Activated naive CD8-positive, alpha-beta T cell treated with anti-CD3 and anti-CD28 coated beads, Interleukin-2, amount 10 ng/mL, durations not matched to agents 7 days and 5 days (primary cell): ENCODE measurements around the gene TNFRSF19. TPM values are rescaled to one million over a fixed set of nuclear protein-coding genes. Genes with fewer than 3 reads are reported as not detected.
"Not testable (repeated sequence)": the region's sequence is repeated elsewhere in the genome, so short reads cannot be mapped to it uniquely, and the experiment has no call there.

ENCODE experiments used
- ATAC-seq: fragments of 150-1000 bp; cut with Tn5 transposase; one replicate; pipeline ENCODE4 v1.10.0; 2021; ENCODE audit warnings: low read depth, moderate library complexity
- POLR2A ChIA-PET: fragments of 350-600 bp; sonication (Branson Sonifier 250); formaldehyde crosslinking; loops from one replicate; lab custom pipeline; 2021; ENCODE audit warnings: antibody characterized with exemption; lab: Charles Lee
- DNase-seq: peaks from one replicate; pipeline ENCODE4 v3.0.0; 2021
- H3K27ac Mint-ChIP-seq: one replicate; pipeline ENCODE4 v1.8.0; 2022; ENCODE audit warnings: mild to moderate bottlenecking, mixed read lengths
- H3K27me3 Mint-ChIP-seq: one replicate; pipeline ENCODE4 v1.8.0; 2022; ENCODE audit warnings: mild to moderate bottlenecking, moderate library complexity, mixed read lengths
- H3K36me3 Mint-ChIP-seq: one replicate; pipeline ENCODE4 v1.8.0; 2021; ENCODE audit warnings: mild to moderate bottlenecking, mixed read lengths
- H3K4me1 Mint-ChIP-seq: one replicate; pipeline ENCODE4 v1.8.0; 2021; ENCODE audit warnings: mixed read lengths
- H3K4me3 Mint-ChIP-seq: one replicate; pipeline ENCODE4 v1.8.0; 2022; ENCODE audit warnings: mild to moderate bottlenecking, moderate library complexity, mixed read lengths
- H3K9me3 Mint-ChIP-seq: one replicate; pipeline ENCODE4 v1.8.0; 2021; ENCODE audit warnings: mixed read lengths
- total RNA-seq, 2 experiments: library from RNA; stranded (reverse); gene quantifications; one replicate each; pipeline ENCODE4 v1.2.3, GENCODE V29; 2021

Gene TNFRSF19
- total RNA-seq, 2 experiments from 2014 or later: not detected

DNA sequence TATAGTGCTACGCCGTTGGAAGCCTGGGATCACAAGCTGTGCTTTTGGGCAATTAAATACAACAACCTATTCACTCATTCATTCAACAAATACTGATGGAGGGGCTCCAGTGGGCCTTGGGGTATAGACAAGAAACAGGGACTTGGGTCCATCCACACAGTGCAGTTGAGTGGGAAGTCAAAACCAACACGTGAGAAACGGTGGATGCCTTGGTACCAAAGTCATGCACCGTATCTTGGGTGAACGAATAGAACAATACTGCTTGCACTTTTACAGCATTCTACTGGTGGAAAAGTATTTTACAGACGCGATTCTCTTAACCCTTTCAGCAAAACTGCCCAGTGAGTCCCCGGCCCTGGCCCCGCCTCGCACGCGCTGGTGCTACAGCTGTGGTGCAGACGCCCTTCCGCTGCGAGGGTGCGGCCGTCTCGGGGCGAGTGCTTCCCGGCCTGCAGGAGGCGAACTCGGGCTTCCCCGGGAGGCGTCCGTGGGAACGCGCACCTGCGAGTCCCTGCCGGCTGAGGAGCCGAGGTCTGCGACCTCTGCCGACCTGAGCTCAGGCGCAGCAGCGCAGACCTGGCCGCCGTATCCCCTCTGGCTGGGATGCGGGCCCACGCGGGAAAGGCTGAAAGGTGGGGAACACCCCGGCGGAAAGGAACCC lies 8.3 kb downstream of the TNFRSF19 start:
- Mint-ChIP-seq H3K27me3 (peaks cover 44% of the 10 kb centered on the region), H3K9me3 (no peaks in the 10 kb centered on the region), H3K4me3 (peak overlapping the region; percentile 68), H3K4me1 (peaks cover 6% of the 10 kb centered on the region), H3K27ac (no peak overlapping the region), H3K36me3 (no peaks in the 10 kb centered on the region)
- ATAC-seq (peak; percentile 78), DNase-seq (peak; percentile 80)
- POLR2A ChIA-PET: no interaction called here

DNA sequence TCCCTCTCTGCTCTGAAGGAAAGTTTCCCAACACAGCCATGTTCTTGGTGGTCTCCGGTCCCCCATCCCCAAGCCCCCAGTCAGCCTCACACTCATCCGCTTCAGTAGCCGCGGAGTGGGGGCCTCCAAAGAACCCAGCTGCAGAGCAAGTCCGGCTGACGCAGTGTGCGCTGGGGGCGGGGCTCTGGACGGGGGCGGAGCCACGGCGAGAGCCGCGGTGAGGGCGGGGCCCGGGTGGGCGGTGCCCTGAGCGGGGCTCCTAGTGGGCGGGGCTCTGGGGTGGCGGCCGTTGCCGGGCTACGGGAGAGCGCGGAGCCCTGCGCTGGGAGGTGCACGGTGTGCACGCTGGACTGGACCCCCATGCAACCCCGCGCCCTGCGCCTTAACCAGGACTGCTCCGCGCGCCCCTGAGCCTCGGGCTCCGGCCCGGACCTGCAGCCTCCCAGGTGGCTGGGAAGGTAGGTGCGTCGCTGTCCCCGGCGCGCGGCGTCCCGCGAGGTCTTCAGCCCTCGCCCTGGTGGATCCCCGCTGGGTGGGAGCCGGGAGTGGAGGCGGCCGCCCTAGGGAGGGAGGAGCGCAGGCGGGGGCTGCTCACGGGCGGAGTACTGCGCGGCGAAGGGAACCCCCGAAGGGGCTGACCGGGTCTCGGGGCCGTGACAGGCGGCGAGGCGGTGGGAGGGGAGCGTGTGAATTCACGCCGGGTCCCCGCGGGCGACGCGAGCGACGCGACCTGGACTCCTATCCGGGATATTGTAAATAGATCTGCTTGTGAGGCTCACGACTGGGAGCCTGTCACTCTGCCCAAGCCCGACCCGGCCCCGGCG lies 9.1 kb downstream of the TNFRSF19 start:
- ATAC-seq (peak; percentile 88), DNase-seq (peak; percentile 95)
- no peaks in the 10 kb centered on the region for H3K36me3 Mint-ChIP-seq
- H3K4me1 Mint-ChIP-seq: peaks cover 6% of the 10 kb centered on the region
- H3K9me3 Mint-ChIP-seq: no peaks in the 10 kb centered on the region
- POLR2A ChIA-PET: no interaction called here
- peak overlapping the region; percentile 68 for H3K4me3 Mint-ChIP-seq
- H3K27me3 Mint-ChIP-seq: peaks cover 45% of the 10 kb centered on the region
- no peak overlapping the region for H3K27ac Mint-ChIP-seq

DNA sequence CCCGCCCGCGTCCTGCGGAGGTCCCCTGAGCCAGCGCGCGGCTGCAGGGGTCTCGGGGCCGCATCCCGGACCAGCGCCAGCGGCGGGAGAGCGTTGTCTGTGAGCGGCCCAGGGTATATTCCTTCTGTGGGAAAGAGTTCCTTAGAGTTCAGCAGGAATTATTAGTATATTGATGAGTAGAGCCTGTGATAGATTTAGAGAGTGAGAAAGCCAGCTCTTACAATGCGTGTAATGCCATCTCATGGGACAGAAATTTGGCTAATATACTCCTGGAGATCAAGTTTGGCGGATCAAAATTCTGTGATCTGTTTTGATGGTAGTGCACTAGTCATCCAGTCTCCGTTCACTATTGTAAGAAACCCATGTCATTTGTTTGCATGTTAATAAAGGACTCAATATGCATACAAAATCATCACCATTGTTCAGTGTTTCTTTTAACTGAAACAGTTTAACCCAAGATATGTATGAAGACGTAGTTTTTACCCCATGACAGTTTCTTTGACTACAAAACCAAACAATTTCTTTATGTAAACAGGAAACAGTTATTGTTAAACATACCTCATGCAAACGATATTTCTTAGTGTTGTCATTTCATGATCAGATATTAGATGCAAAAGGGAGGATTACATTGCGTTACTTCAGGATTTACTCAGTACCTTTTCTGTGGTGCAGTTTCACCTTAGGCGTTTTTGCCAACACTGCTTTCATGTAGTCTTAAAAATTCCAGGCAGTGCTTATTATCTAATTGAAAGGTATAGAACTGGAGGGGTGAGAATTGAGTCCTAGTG lies 9.9 kb downstream of the TNFRSF19 start:
- no peak for ATAC-seq
- H3K9me3 Mint-ChIP-seq: no peaks in the 10 kb centered on the region
- DNase-seq: no peak
- H3K4me3 Mint-ChIP-seq: peak overlapping the region; percentile 53
- H3K4me1 Mint-ChIP-seq: peaks cover 6% of the 10 kb centered on the region
- POLR2A ChIA-PET: no interaction called here
- no peaks in the 10 kb centered on the region for H3K36me3 Mint-ChIP-seq
- H3K27me3 Mint-ChIP-seq: peaks cover 50% of the 10 kb centered on the region
- H3K27ac Mint-ChIP-seq: no peak overlapping the region

DNA sequence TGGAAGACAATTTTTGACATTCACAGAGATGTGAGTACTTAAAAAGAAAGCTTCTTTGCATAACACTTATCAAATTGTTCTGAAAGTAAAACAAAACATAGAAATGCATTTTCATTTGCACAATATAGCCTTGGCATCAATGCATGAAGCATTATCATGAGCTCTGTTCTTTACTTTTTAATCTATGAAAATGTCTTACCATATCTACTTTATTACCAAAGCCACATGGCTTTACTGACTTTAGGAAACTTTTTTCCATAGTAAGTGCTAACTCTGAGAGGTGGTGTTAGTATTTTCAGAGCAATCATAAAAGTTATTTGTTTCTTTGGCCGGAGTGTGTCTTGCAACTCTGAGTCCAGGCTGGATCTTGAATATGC lies 10.5 kb downstream of the TNFRSF19 start:
- Mint-ChIP-seq H3K4me1 (peaks cover 6% of the 10 kb centered on the region), H3K36me3 (no peaks in the 10 kb centered on the region), H3K27ac (no peak overlapping the region), H3K4me3 (no peak overlapping the region), H3K9me3 (no peaks in the 10 kb centered on the region), H3K27me3 (peaks cover 50% of the 10 kb centered on the region)
- POLR2A ChIA-PET: no interaction called here
- ATAC-seq (no peak), DNase-seq (no peak)

DNA sequence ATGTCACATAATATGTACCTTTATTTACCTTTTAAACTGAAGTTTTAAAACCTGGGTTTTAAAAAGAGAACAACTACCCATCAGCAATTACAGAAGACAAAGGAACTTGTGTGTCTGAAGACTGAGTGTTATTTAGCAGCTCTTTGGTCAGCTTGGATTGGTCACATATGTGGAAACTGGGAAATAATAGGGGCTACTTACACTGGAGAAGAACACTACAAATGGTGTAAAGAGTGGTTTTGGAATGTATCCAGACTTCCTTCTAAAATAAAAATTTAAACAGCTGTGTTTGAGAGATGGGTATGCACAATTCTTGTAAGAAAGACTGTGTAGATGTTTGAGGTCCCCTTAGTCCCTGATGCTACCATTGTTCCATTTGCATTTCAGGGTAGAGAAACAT lies 13.3 kb downstream of the TNFRSF19 start:
- H3K4me3 Mint-ChIP-seq: no peak overlapping the region
- H3K36me3 Mint-ChIP-seq: no peaks in the 10 kb centered on the region

DNA sequence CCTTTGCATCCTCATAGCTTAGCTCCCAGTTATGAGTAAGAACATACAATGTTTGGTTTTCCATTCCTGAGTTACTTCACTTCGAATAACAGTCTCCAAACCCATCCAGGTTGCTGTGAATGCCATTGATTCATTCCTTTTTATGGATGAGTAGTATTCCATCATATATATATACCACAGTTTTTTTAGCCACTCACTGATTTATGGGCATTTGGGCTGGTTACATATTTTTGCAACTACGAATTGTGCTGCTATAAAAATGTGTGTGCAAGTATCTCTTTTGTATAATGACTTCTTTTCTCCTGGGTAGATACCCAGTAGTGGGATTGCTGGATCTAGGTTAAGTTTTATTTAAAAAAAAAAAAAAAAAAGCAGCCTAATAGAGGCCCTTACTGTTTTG lies 14.1 kb downstream of the TNFRSF19 start:
- Mint-ChIP-seq H3K4me3 (no peak overlapping the region), H3K9me3 (no peaks in the 10 kb centered on the region), H3K36me3 (no peaks in the 10 kb centered on the region), H3K4me1 (peaks cover 4% of the 10 kb centered on the region), H3K27me3 (peaks cover 48% of the 10 kb centered on the region), H3K27ac (no peak overlapping the region)
- POLR2A ChIA-PET: no interaction called here
- ATAC-seq: no peak
- DNase-seq: no peak

More for the DNA sequence above, 13.3 kb downstream of the TNFRSF19 start:
- POLR2A ChIA-PET: no interaction called here
- Mint-ChIP-seq H3K27me3 (peaks cover 43% of the 10 kb centered on the region), H3K27ac (no peak overlapping the region), H3K4me1 (peaks cover 4% of the 10 kb centered on the region), H3K9me3 (no peaks in the 10 kb centered on the region)
- DNase-seq (no peak), ATAC-seq (no peak)

DNA sequence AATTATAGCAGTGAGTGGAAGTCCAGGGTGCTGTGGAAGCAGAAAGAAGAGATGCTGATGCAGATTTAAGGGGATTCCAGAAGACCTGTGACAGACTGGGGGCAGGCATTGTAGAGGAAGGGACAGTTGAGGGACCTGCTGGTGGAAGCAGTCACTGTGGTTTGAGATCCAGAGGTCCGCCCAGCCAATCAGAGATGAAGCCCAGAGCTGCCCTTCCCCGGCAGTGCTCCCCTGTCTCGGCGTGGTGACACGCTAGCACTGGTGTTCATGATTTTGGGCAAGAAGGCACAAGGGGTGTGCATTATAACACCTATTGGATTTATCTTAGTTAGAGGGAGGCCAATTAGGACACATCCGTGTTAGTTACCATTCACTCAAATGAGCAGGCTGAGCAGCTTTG lies 16.1 kb downstream of the TNFRSF19 start:
- ATAC-seq (no peak), DNase-seq (no peak)
- H3K36me3 Mint-ChIP-seq: no peaks in the 10 kb centered on the region
- POLR2A ChIA-PET: no interaction called here
- no peaks in the 10 kb centered on the region for H3K9me3 Mint-ChIP-seq
- no peak overlapping the region for H3K27ac Mint-ChIP-seq
- H3K27me3 Mint-ChIP-seq: peaks cover 36% of the 10 kb centered on the region
- H3K4me3 Mint-ChIP-seq: no peak overlapping the region
- no peaks in the 10 kb centered on the region for H3K4me1 Mint-ChIP-seq

DNA sequence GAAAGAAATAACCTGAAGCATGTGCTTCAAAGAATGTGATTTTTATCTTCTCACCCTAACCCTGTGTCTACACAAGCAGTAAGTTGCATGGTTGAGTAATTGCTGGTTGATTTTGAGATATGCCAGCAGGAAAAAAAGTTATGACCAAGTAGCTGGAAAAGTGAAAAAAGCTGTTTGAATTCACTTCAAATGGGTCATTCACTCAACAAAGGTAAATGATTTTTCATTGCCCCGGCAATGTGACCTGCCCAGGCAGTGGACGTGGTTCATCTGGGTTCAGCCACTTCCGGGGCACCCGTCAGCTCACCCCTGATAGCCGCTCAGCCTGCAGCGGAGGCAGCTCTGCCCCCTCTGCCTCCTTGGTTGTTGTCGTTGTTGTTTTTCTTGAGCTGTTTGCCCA lies 18.5 kb downstream of the TNFRSF19 start:
- no peak overlapping the region for H3K4me3 Mint-ChIP-seq

DNA sequence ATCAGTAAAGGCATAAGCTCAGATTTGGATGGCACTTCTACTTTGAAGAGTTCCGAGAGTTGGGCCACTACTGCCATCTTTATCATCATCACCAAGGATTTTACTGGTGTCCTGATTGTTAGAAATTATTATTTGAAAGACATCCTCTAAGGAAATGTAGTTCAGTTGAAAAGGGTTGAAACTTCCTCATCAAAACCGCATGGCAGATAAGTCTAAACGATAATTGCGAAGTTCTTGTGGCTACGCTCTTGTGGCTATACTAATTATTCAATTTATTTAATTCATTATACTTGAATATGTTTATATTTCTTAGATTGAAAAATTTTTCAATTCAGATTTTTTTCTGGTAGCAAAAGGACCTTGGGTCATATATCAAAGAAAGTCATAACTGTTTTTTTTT lies 22.4 kb downstream of the TNFRSF19 start:
- no peaks in the 10 kb centered on the region for H3K4me1 Mint-ChIP-seq
- peaks cover 18% of the 10 kb centered on the region for H3K27me3 Mint-ChIP-seq
- no peak for DNase-seq
- H3K27ac Mint-ChIP-seq: no peak overlapping the region
- POLR2A ChIA-PET: no interaction called here
- no peak for ATAC-seq
- no peaks in the 10 kb centered on the region for H3K9me3 Mint-ChIP-seq
- H3K36me3 Mint-ChIP-seq: no peaks in the 10 kb centered on the region
- no peak overlapping the region for H3K4me3 Mint-ChIP-seq

More for the DNA sequence above, 18.5 kb downstream of the TNFRSF19 start:
- DNase-seq: no peak
- POLR2A ChIA-PET: no interaction called here
- Mint-ChIP-seq H3K9me3 (no peaks in the 10 kb centered on the region), H3K27me3 (peaks cover 26% of the 10 kb centered on the region), H3K4me1 (no peaks in the 10 kb centered on the region), H3K36me3 (no peaks in the 10 kb centered on the region), H3K27ac (no peak overlapping the region)
- ATAC-seq: no peak

DNA sequence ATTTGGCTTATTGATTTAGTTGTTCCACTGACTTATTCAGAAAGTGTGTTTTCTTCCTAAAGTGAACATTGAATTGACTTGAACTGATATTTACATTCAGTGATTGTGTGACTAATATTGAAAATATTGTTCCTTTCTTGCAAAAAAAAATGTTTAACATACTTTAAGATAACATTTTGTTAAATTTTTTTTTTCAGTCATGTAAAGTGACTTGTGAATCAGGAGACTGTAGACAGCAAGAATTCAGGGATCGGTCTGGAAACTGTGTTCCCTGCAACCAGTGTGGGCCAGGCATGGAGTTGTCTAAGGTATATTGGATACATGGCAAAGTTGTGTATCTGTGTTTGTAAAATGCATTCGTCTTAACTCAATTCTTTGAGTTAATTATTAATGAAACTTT lies 22.9 kb downstream of the TNFRSF19 start:
- Mint-ChIP-seq H3K27ac (no peak overlapping the region), H3K9me3 (no peaks in the 10 kb centered on the region), H3K27me3 (peaks cover 21% of the 10 kb centered on the region), H3K4me3 (no peak overlapping the region), H3K36me3 (no peaks in the 10 kb centered on the region), H3K4me1 (no peaks in the 10 kb centered on the region)
- no peak for DNase-seq
- no peak for ATAC-seq
- POLR2A ChIA-PET: no interaction called here

DNA sequence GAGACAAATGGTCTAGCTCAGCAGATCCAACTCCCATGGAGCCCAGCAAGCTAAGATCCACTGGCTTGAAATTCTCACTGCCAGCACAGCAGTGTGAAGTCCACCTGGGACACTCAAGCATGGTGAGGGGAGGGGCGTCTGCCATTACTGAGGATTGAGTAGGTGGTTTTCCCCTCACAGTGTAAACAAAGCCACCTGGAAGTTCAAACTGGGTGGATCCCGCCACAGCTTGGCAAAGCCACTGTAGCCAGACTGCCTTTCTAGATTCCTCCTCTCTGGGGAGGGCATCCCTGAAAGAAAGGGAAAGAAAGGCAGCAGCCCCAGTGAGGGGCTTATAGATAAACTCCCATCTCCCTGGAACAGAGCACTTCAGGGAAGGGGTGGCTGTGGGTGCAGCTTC lies 24.1 kb downstream of the TNFRSF19 start:
- peaks cover 16% of the 10 kb centered on the region for H3K27me3 Mint-ChIP-seq
- H3K36me3 Mint-ChIP-seq, H3K9me3 Mint-ChIP-seq, H3K27ac Mint-ChIP-seq, ATAC-seq, H3K4me3 Mint-ChIP-seq, POLR2A ChIA-PET, DNase-seq, H3K4me1 Mint-ChIP-seq: not testable (repeated sequence)

DNA sequence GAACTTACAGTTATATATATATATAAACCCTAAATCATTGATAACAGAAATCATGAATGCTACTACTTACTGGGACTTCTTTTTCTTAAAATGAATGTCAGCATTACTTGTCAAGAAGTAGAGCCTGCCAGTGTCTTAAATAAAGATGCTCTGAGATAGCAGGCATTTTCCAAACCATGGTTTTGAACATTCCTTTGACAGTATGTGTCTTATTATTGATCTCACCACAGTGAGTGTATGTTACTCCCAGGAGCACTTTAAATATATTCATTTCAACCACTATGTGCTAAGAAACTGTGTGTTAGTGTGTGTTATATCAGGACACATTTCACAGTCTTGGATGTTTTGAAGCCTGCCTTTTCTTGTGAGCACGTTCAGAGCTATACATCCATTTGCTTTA lies 28.2 kb downstream of the TNFRSF19 start:
- ATAC-seq: no peak
- H3K4me3 Mint-ChIP-seq: no peak overlapping the region
- H3K9me3 Mint-ChIP-seq: no peaks in the 10 kb centered on the region
- H3K27ac Mint-ChIP-seq: no peak overlapping the region
- no peaks in the 10 kb centered on the region for H3K36me3 Mint-ChIP-seq
- no peaks in the 10 kb centered on the region for H3K4me1 Mint-ChIP-seq
- DNase-seq: no peak
- H3K27me3 Mint-ChIP-seq: peaks cover 19% of the 10 kb centered on the region
- POLR2A ChIA-PET: no interaction called here

DNA sequence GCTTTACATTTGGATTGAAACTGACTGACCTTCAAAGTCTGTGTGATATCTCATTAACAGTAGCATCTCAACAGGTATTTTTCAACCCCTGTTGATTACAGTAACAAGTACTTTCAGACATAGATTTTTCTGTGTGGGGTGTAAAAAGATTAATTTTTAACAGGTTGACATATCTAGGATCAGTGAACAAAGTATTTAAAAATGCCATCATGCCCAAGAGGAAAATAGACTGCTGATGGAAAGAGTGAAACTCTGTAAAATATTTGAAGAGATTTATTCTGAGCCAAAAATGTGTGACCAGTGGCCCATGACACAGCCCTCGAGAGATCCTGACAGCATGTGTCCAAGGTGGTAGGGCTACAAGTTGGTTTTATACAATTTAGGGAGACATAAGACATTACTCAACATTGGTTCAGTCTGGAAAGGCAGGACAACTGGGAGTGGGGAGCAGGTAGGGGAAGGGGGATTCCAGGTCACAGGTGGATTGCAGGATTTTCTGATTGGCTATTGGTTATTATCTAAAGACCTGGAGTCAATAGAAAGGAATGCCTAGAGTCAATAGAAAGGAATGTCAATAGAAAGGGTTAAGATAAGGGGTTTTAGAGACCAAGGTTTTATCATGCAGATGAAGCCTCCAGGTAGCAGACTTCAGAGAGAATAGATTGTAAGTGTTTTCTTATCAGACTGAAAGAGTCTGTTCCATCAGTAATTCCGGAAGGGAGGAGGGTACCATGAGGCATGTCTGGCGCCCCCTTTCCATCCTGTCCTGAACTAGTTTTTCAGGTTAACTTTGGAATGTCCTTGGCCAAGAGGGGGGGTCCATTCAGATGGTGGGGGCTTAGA lies 29.1 kb downstream of the TNFRSF19 start:
- Mint-ChIP-seq H3K27me3 (peaks cover 22% of the 10 kb centered on the region), H3K36me3 (no peaks in the 10 kb centered on the region), H3K4me3 (no peak overlapping the region), H3K4me1 (no peaks in the 10 kb centered on the region), H3K9me3 (no peaks in the 10 kb centered on the region), H3K27ac (no peak overlapping the region)
- DNase-seq (no peak), ATAC-seq (no peak)
- POLR2A ChIA-PET: no interaction called here
